ENCODE results near the gene FGD2. TPM values are rescaled to one million over a fixed set of nuclear protein-coding genes. Genes with fewer than 3 reads are reported as not detected.

The FGD2 gene
- total RNA-seq, 2 donors from 2014 or later: not detected

GRCh38 chr6:36997811-36998722, 7.4 kb upstream of the FGD2 start:
- H3K4me1 ChIP-seq (ENCODE audit: control insufficient read depth, insufficient read depth, low read length): no peaks in the 10 kb centered on the region
- H3K36me3 ChIP-seq (ENCODE audit: control insufficient read depth, insufficient read depth, low read length): no peaks in the 10 kb centered on the region
- no peaks in the 10 kb centered on the region for H3K27me3 Mint-ChIP-seq (ENCODE audit: insufficient read depth)
- no peak for TF ChIP-seq CTCF (conservative IDR thresholded peaks at IDR 0.05)
- peaks cover 2% of the 10 kb centered on the region for H3K4me1 Mint-ChIP-seq
- 81 to 86% methylated on average over 15 to 18 of the region's 18 CpGs for WGBS, 2 experiments (ENCODE audit: insufficient coverage in 1 of 2, insufficient read length in 1 of 2)
- no peaks in the 10 kb centered on the region for H3K9me3 Mint-ChIP-seq
- no peaks in the 10 kb centered on the region for H3K36me3 Mint-ChIP-seq (ENCODE audit: low read depth)
- H3K27ac ChIP-seq (ENCODE audit: low read depth, low read length): peak overlapping the region; percentile 18
- no peaks in the 10 kb centered on the region for H3K27me3 ChIP-seq (ENCODE audit: control insufficient read depth, insufficient read depth, low read length, poor library complexity, severe bottlenecking)
- no peak overlapping the region for H3K27ac Mint-ChIP-seq
- H3K9me3 ChIP-seq (ENCODE audit: control insufficient read depth, low read length): no peaks in the 10 kb centered on the region
- H3K9ac ChIP-seq (ENCODE audit: extremely low read depth, low read length, poor library complexity, severe bottlenecking): no peak overlapping the region
- DNase-seq: peak; percentile 66
- no peak overlapping the region for H3K4me3 ChIP-seq (ENCODE audit: low read length)
- no peak overlapping the region for H3K4me3 Mint-ChIP-seq

- WGBS, 2 experiments (ENCODE audit: insufficient coverage in 1 of 2, insufficient read length in 1 of 2): 93 to 100% methylated on average over 1 to 8 of the region's 8 CpGs
- Histone ChIP-seq H3K9ac (ENCODE audit: extremely low read depth, low read length, poor library complexity, severe bottlenecking) (no peak overlapping the region), H3K36me3 (ENCODE audit: control insufficient read depth, insufficient read depth, low read length) (no peaks in the 10 kb centered on the region), H3K9me3 (ENCODE audit: control insufficient read depth, low read length) (no peaks in the 10 kb centered on the region), H3K27me3 (ENCODE audit: control insufficient read depth, insufficient read depth, low read length, poor library complexity, severe bottlenecking) (no peaks in the 10 kb centered on the region), H3K4me1 (ENCODE audit: control insufficient read depth, insufficient read depth, low read length) (no peaks in the 10 kb centered on the region), H3K4me3 (ENCODE audit: low read length) (no peak overlapping the region), H3K27ac (ENCODE audit: low read depth, low read length) (no peak overlapping the region)
- Mint-ChIP-seq H3K27ac (no peak overlapping the region), H3K9me3 (no peaks in the 10 kb centered on the region), H3K4me1 (peaks cover 2% of the 10 kb centered on the region), H3K4me3 (no peak overlapping the region), H3K27me3 (ENCODE audit: insufficient read depth) (no peaks in the 10 kb centered on the region), H3K36me3 (ENCODE audit: low read depth) (no peaks in the 10 kb centered on the region)
- TF ChIP-seq CTCF (conservative IDR thresholded peaks at IDR 0.05): no peak
- DNase-seq: no peak
Observed at GRCh38 chr6:36998723-36999038, 6.8 kb upstream of the FGD2 start.

- DNase-seq: no peak
- no peak overlapping the region for H3K4me3 ChIP-seq (ENCODE audit: low read length)
- H3K4me1 Mint-ChIP-seq: peaks cover 2% of the 10 kb centered on the region
- H3K27me3 Mint-ChIP-seq (ENCODE audit: insufficient read depth): no peaks in the 10 kb centered on the region
- H3K9me3 Mint-ChIP-seq: no peaks in the 10 kb centered on the region
- H3K36me3 ChIP-seq (ENCODE audit: control insufficient read depth, insufficient read depth, low read length): no peaks in the 10 kb centered on the region
- H3K4me3 Mint-ChIP-seq: no peak overlapping the region
- no peaks in the 10 kb centered on the region for H3K27me3 ChIP-seq (ENCODE audit: control insufficient read depth, insufficient read depth, low read length, poor library complexity, severe bottlenecking)
- no peak overlapping the region for H3K9ac ChIP-seq (ENCODE audit: extremely low read depth, low read length, poor library complexity, severe bottlenecking)
- no peaks in the 10 kb centered on the region for H3K4me1 ChIP-seq (ENCODE audit: control insufficient read depth, insufficient read depth, low read length)
- H3K27ac Mint-ChIP-seq: no peak overlapping the region
- WGBS, 2 experiments (ENCODE audit: insufficient coverage in 1 of 2, insufficient read length in 1 of 2): 87 to 90% methylated on average over 3 to 15 of the region's 15 CpGs
- H3K27ac ChIP-seq (ENCODE audit: low read depth, low read length): no peak overlapping the region
- TF ChIP-seq CTCF (conservative IDR thresholded peaks at IDR 0.05): no peak
- no peaks in the 10 kb centered on the region for H3K9me3 ChIP-seq (ENCODE audit: control insufficient read depth, low read length)
- H3K36me3 Mint-ChIP-seq (ENCODE audit: low read depth): no peaks in the 10 kb centered on the region
Observed at GRCh38 chr6:36999061-36999750, 6.2 kb upstream of the FGD2 start.

Measured in endodermal cell (in vitro differentiated cells).